ENCODE data around the gene TULP4.

Gene TULP4

GRCh38 chr6:158322400-158322723 lies 10.1 kb downstream of the TULP4 start:
- no peak for TF ChIP-seq CTCF (IDR thresholded peaks at IDR 0.05; ENCODE audit: low read depth, low read length, missing control alignments)
- DNase-seq (ENCODE audit: low read depth) = no peak
- no peak overlapping the region for H3K4me3 ChIP-seq (ENCODE audit: low read depth, low read length)

GRCh38 chr6:158322724-158323560 lies 10.7 kb downstream of the TULP4 start:
- DNase-seq (ENCODE audit: low read depth) = no peak
- no peak overlapping the region for H3K4me3 ChIP-seq (ENCODE audit: low read depth, low read length)
- no peak for TF ChIP-seq CTCF (IDR thresholded peaks at IDR 0.05; ENCODE audit: low read depth, low read length, missing control alignments)

- DNase-seq (ENCODE audit: low read depth) = no peak
- H3K4me3 ChIP-seq (ENCODE audit: low read depth, low read length) = no peak overlapping the region
- TF ChIP-seq CTCF (IDR thresholded peaks at IDR 0.05; ENCODE audit: low read depth, low read length, missing control alignments) = no peak
Observed at GRCh38 chr6:158323561-158323958, 11.3 kb downstream of the TULP4 start.

GRCh38 chr6:158324136-158324535 lies 11.9 kb downstream of the TULP4 start:
- no peak overlapping the region for H3K4me3 ChIP-seq (ENCODE audit: low read depth, low read length)
- no peak for DNase-seq (ENCODE audit: low read depth)
- no peak for TF ChIP-seq CTCF (IDR thresholded peaks at IDR 0.05; ENCODE audit: low read depth, low read length, missing control alignments)

- no peak overlapping the region for H3K4me3 ChIP-seq (ENCODE audit: low read depth, low read length)
- DNase-seq (ENCODE audit: low read depth) = no peak
- TF ChIP-seq CTCF (IDR thresholded peaks at IDR 0.05; ENCODE audit: low read depth, low read length, missing control alignments) = no peak
Observed at GRCh38 chr6:158327211-158327610, 14.9 kb downstream of the TULP4 start.

GRCh38 chr6:158328952-158329351 lies 16.7 kb downstream of the TULP4 start:
- no peak for TF ChIP-seq CTCF (IDR thresholded peaks at IDR 0.05; ENCODE audit: low read depth, low read length, missing control alignments)
- no peak for DNase-seq (ENCODE audit: low read depth)

GRCh38 chr6:158329531-158329930 lies 17.3 kb downstream of the TULP4 start:
- DNase-seq (ENCODE audit: low read depth) = no peak
- no peak overlapping the region for H3K4me3 ChIP-seq (ENCODE audit: low read depth, low read length)
- no peak for TF ChIP-seq CTCF (IDR thresholded peaks at IDR 0.05; ENCODE audit: low read depth, low read length, missing control alignments)

More at GRCh38 chr6:158328952-158329351, 16.7 kb downstream of the TULP4 start:
- no peak overlapping the region for H3K4me3 ChIP-seq (ENCODE audit: low read depth, low read length)
